Parathyroid adenoma (tissue), 2 donors: Measurements from ENCODE around the gene RASSF10.

Source experiments
- H2AFZ ChIP-seq: fragments of 300-600 bp; sonication (generic); one replicate; pipeline ENCODE4 v1.7.0; 2017; ENCODE audit warnings: antibody characterized with exemption, mild to moderate bottlenecking
- H3K27ac ChIP-seq: fragments of 300-600 bp; sonication (generic); one replicate; pipeline ENCODE4 v1.7.0; 2017
- H3K27me3 ChIP-seq: fragments of 300-600 bp; sonication (generic); one replicate; pipeline ENCODE4 v1.7.0; 2017; ENCODE audit warnings: low read length; ENCODE audit not compliant: control insufficient read depth, insufficient read depth
- H3K36me3 ChIP-seq: fragments of 300-600 bp; sonication (generic); one replicate; pipeline ENCODE4 v1.7.0; 2017; ENCODE audit warnings: low read length; ENCODE audit not compliant: control insufficient read depth, insufficient read depth
- H3K4me1 ChIP-seq: fragments of 300-600 bp; sonication (generic); one replicate; pipeline ENCODE4 v1.7.0; 2017; ENCODE audit warnings: control low read depth
- H3K4me2 ChIP-seq: fragments of 300-600 bp; sonication (generic); one replicate; pipeline ENCODE4 v1.7.0; 2017; ENCODE audit warnings: low read length
- H3K4me3 ChIP-seq: fragments of 300-600 bp; sonication (generic); one replicate; pipeline ENCODE4 v1.7.0; 2017; ENCODE audit warnings: low read depth, low read length
- H3K79me2 ChIP-seq: fragments of 300-600 bp; sonication (generic); one replicate; pipeline ENCODE4 v1.7.0; 2017; ENCODE audit warnings: control low read depth
- H3K9ac ChIP-seq: fragments of 300-600 bp; sonication (generic); one replicate; pipeline ENCODE4 v1.7.0; 2017; ENCODE audit warnings: mild to moderate bottlenecking
- H3K9me3 ChIP-seq: fragments of 300-600 bp; sonication (generic); one replicate; pipeline ENCODE4 v1.7.0; 2017; ENCODE audit warnings: low read length; ENCODE audit not compliant: control insufficient read depth
- CTCF ChIP-seq: fragments of 300-600 bp; sonication (generic); IDR thresholded peaks from one replicate; pipeline ENCODE4 v1.7.0; 2017; ENCODE audit warnings: antibody characterized with exemption, mild to moderate bottlenecking
- donor health status: primary hyperparathyroidism.

RASSF10 gene

GRCh38 chr11:13045734-13046133, 36.6 kb downstream of the RASSF10 start:
- no peak for TF ChIP-seq CTCF
- H3K36me3 ChIP-seq = no peaks in the 10 kb centered on the region
- no peak overlapping the region for H3K4me3 ChIP-seq
- no peak overlapping the region for H3K4me2 ChIP-seq
- no peaks in the 10 kb centered on the region for H3K9me3 ChIP-seq
- H3K27me3 ChIP-seq = no peaks in the 10 kb centered on the region
- H3K27ac ChIP-seq = no peak overlapping the region
- H3K4me1 ChIP-seq = peaks cover 26% of the 10 kb centered on the region
- no peak overlapping the region for H3K9ac ChIP-seq
- no peaks in the 10 kb centered on the region for H3K79me2 ChIP-seq
- peak overlapping the region; percentile 56 for H2AFZ ChIP-seq

GRCh38 chr11:13046637-13047570, 37.8 kb downstream of the RASSF10 start:
- Histone ChIP-seq H3K36me3 (no peaks in the 10 kb centered on the region), H3K4me2 (no peak overlapping the region), H3K79me2 (no peaks in the 10 kb centered on the region), H3K9me3 (no peaks in the 10 kb centered on the region), H3K27ac (no peak overlapping the region), H2AFZ (no peak overlapping the region), H3K4me3 (no peak overlapping the region), H3K4me1 (peaks cover 26% of the 10 kb centered on the region), H3K27me3 (no peaks in the 10 kb centered on the region), H3K9ac (no peak overlapping the region)
- TF ChIP-seq CTCF = no peak

- Histone ChIP-seq H3K9ac (no peak overlapping the region), H3K4me2 (no peak overlapping the region), H3K4me1 (peaks cover 26% of the 10 kb centered on the region), H3K9me3 (no peaks in the 10 kb centered on the region), H3K36me3 (no peaks in the 10 kb centered on the region), H3K79me2 (no peaks in the 10 kb centered on the region), H3K4me3 (no peak overlapping the region), H3K27me3 (no peaks in the 10 kb centered on the region), H3K27ac (no peak overlapping the region), H2AFZ (no peak overlapping the region)
- no peak for TF ChIP-seq CTCF
Measured at GRCh38 chr11:13047884-13048283, 38.8 kb downstream of the RASSF10 start.

- no peak overlapping the region for H3K4me3 ChIP-seq
- no peak overlapping the region for H2AFZ ChIP-seq
- no peak overlapping the region for H3K4me2 ChIP-seq
- TF ChIP-seq CTCF = no peak
- H3K4me1 ChIP-seq = peaks cover 20% of the 10 kb centered on the region
- H3K27me3 ChIP-seq = no peaks in the 10 kb centered on the region
- H3K79me2 ChIP-seq = no peaks in the 10 kb centered on the region
- H3K9me3 ChIP-seq = no peaks in the 10 kb centered on the region
- H3K27ac ChIP-seq = peak overlapping the region; percentile 19
- H3K9ac ChIP-seq = no peak overlapping the region
- H3K36me3 ChIP-seq = no peaks in the 10 kb centered on the region
Measured at GRCh38 chr11:13051257-13051656, 42.1 kb downstream of the RASSF10 start.
